HG02938 (cell line): ENCODE data around the gene COBL.
"Not testable (repeated sequence)": the region's sequence is repeated elsewhere in the genome, so short reads cannot be mapped to it uniquely, and the experiment has no call there.

Source experiments
- ATAC-seq: cut with Tn5 transposase; IDR thresholded peaks from one replicate; pipeline ENCODE4 v1.9.1; 2021; ENCODE audit warnings: mild to moderate bottlenecking, moderate library complexity; ENCODE audit not compliant: unreplicated experiment

Gene COBL

GRCh38 chr7:51213618-51214017, 103.0 kb downstream of the COBL start:
- no peak for ATAC-seq

GRCh38 chr7:51210766-51211165, 105.8 kb downstream of the COBL start:
- ATAC-seq, result no peak

- ATAC-seq, result no peak
These were observed 107.2 kb downstream of the COBL start for GRCh38 chr7:51209426-51209825.

GRCh38 chr7:51208125-51208524, 108.5 kb downstream of the COBL start:
- not testable (repeated sequence) for ATAC-seq

GRCh38 chr7:51198654-51199053, 118.0 kb downstream of the COBL start:
- no peak for ATAC-seq

- ATAC-seq, result no peak
These were observed 125.6 kb downstream of the COBL start for GRCh38 chr7:51190969-51191368.

- ATAC-seq, result no peak
These were observed 126.8 kb downstream of the COBL start for GRCh38 chr7:51189777-51190176.

- ATAC-seq, result no peak
These were observed 127.6 kb downstream of the COBL start for GRCh38 chr7:51188987-51189386.

GRCh38 chr7:51187941-51188340, 128.7 kb downstream of the COBL start:
- no peak for ATAC-seq

GRCh38 chr7:51186531-51186930, 130.1 kb downstream of the COBL start:
- no peak for ATAC-seq

- no peak for ATAC-seq
These were observed 133.9 kb downstream of the COBL start for GRCh38 chr7:51182636-51183166.

GRCh38 chr7:51180092-51180491, 136.5 kb downstream of the COBL start:
- no peak for ATAC-seq

GRCh38 chr7:51175992-51176388, 140.6 kb downstream of the COBL start:
- ATAC-seq, result no peak

GRCh38 chr7:51175316-51175991, 141.2 kb downstream of the COBL start:
- ATAC-seq, result no peak

- no peak for ATAC-seq
These were observed 151.3 kb downstream of the COBL start for GRCh38 chr7:51165337-51165736.

- ATAC-seq, result peak; percentile 89
These were observed 153.8 kb downstream of the COBL start for GRCh38 chr7:51162724-51163329.

- ATAC-seq, result no peak
These were observed 154.7 kb downstream of the COBL start for GRCh38 chr7:51161937-51162336.

GRCh38 chr7:51160990-51161615, 155.5 kb downstream of the COBL start:
- ATAC-seq, result no peak

- ATAC-seq, result no peak
These were observed 156.2 kb downstream of the COBL start for GRCh38 chr7:51160411-51160810.

- no peak for ATAC-seq
These were observed 157.7 kb downstream of the COBL start for GRCh38 chr7:51158742-51159445.

- no peak for ATAC-seq
These were observed 158.4 kb downstream of the COBL start for GRCh38 chr7:51158211-51158610.
